ENCODE data around the gene CACNB4.

CACNB4 gene

GRCh38 chr2:151845481-151845880 lies 253.4 kb downstream of the CACNB4 start:
- no peak for FAIRE-seq

GRCh38 chr2:151844211-151844896 lies 254.5 kb downstream of the CACNB4 start:
- FAIRE-seq, result no peak

GRCh38 chr2:151843691-151844061 lies 255.2 kb downstream of the CACNB4 start:
- no peak for FAIRE-seq

- FAIRE-seq, result no peak
These were observed 255.8 kb downstream of the CACNB4 start for GRCh38 chr2:151842830-151843690.

- FAIRE-seq, result no peak
These were observed 257.8 kb downstream of the CACNB4 start for GRCh38 chr2:151841047-151841424.

GRCh38 chr2:151840216-151841046 lies 258.4 kb downstream of the CACNB4 start:
- no peak for FAIRE-seq

GRCh38 chr2:151837926-151838325 lies 260.9 kb downstream of the CACNB4 start:
- no peak for FAIRE-seq

- FAIRE-seq, result no peak
These were observed 264.9 kb downstream of the CACNB4 start for GRCh38 chr2:151833984-151834383.

- FAIRE-seq, result no peak
These were observed 267.9 kb downstream of the CACNB4 start for GRCh38 chr2:151830961-151831360.

GRCh38 chr2:151828890-151829324 lies 269.9 kb downstream of the CACNB4 start:
- no peak for FAIRE-seq

GRCh38 chr2:151828143-151828889 lies 270.5 kb downstream of the CACNB4 start, which contains the start of gene ARL5A:
Gene ARL5A (minus strand): TSS chr2:151828421. CDS start chr2:151828176, 245 bp downstream.
- FAIRE-seq, result no peak

- FAIRE-seq, result no peak
These were observed 271.2 kb downstream of the CACNB4 start for GRCh38 chr2:151827564-151828142.

- no peak for FAIRE-seq
These were observed 272.1 kb downstream of the CACNB4 start for GRCh38 chr2:151826737-151827157.

GRCh38 chr2:151824886-151825285 lies 274.0 kb downstream of the CACNB4 start:
- no peak for FAIRE-seq

GRCh38 chr2:151823651-151824050 lies 275.2 kb downstream of the CACNB4 start:
- FAIRE-seq, result no peak

- no peak for FAIRE-seq
These were observed 278.9 kb downstream of the CACNB4 start for GRCh38 chr2:151819920-151820319.

GRCh38 chr2:151817929-151818328 lies 280.9 kb downstream of the CACNB4 start:
- no peak for FAIRE-seq

GRCh38 chr2:151816843-151817242 lies 282.0 kb downstream of the CACNB4 start:
- no peak for FAIRE-seq

GRCh38 chr2:151815821-151816489 lies 282.9 kb downstream of the CACNB4 start:
- FAIRE-seq, result no peak

GRCh38 chr2:151810489-151810888 lies 288.4 kb downstream of the CACNB4 start:
- no peak for FAIRE-seq

- no peak for FAIRE-seq
These were observed 289.8 kb downstream of the CACNB4 start for GRCh38 chr2:151809073-151809383.
